Kidney (tissue), 14 donors: ENCODE results near the gene TUBA4A. TPM values are rescaled to one million over a fixed set of nuclear protein-coding genes. Genes with fewer than 3 reads are reported as not detected.

Source experiments
- DNase-seq, 5 donors: peaks; one replicate each; pipeline ENCODE4 v3.0.0-alpha.2; 2013 to 2020
- FAIRE-seq: peaks from 2 replicates; lab custom pipeline; 2012; peaks lifted over from hg19 to GRCh38; lab: Jason Lieb, UNC
- H3K27ac ChIP-seq, 2 donors: one replicate each; pipeline ENCODE4 v1.7.0; 2013; ENCODE audit warnings: low read depth in 2 of 2, low read length in 2 of 2, inconsistent platforms in 1 of 2
- H3K27me3 ChIP-seq: one replicate; pipeline ENCODE4 v1.7.1; 2013; ENCODE audit warnings: low read length, inconsistent platforms; ENCODE audit not compliant: control insufficient read depth, insufficient read depth
- H3K36me3 ChIP-seq, 3 donors: one replicate each; pipeline versions ENCODE4 v1.7.0 to v1.7.1; 2013; ENCODE audit warnings: low read length in 3 of 3, control low read depth in 1 of 3, inconsistent platforms in 1 of 3; ENCODE audit not compliant: insufficient read depth in 3 of 3, control insufficient read depth in 2 of 3
- H3K4me1 ChIP-seq, 3 donors: one replicate each; pipeline versions ENCODE4 v1.7.0 to v1.7.1; 2013; ENCODE audit warnings: low read length in 3 of 3, inconsistent platforms in 1 of 3, low read depth in 1 of 3; ENCODE audit not compliant: control insufficient read depth in 2 of 3, insufficient read depth in 2 of 3
- H3K4me3 ChIP-seq, 3 donors: one replicate each; pipeline versions ENCODE4 v1.7.0 to v1.8.1; 2013; ENCODE audit warnings: low read length in 3 of 3, control low read depth in 1 of 3, inconsistent platforms in 1 of 3
- H3K9ac ChIP-seq, 3 donors: one replicate each; pipeline versions ENCODE4 v1.7.0 to v1.7.1; 2013; ENCODE audit warnings: low read length in 3 of 3, control low read depth in 1 of 3, inconsistent platforms in 1 of 3
- H3K9me3 ChIP-seq, 3 donors: one replicate each; pipeline versions ENCODE4 v1.7.0 to v1.7.1; 2013; ENCODE audit warnings: low read length in 3 of 3, control low read depth in 1 of 3, inconsistent platforms in 1 of 3; ENCODE audit not compliant: control insufficient read depth in 2 of 3, insufficient read depth in 1 of 3
- CTCF ChIP-seq: IDR thresholded peaks from 3 replicates; pipeline ENCODE4 v1.5.1; 2012; ENCODE audit warnings: mild to moderate bottlenecking, moderate library complexity, borderline replicate concordance; ENCODE audit not compliant: insufficient read depth; ENCODE audit errors: extremely low read depth
- intact Hi-C: fragments of 100-400 bp; cut with DNase I; formaldehyde crosslinking; loops from one replicate; pipeline ENCODE4 v1.11.1; 2022
- polyA plus RNA-seq: library from polyadenylated mRNA; stranded (reverse); fragments of 350-450 nt; fragmentation: Illumina TruSeq; extraction: RNeasy Lipid Tissue Mini Kit (QIAGEN cat#74804); gene quantifications from one replicate; pipeline ENCODE4 v1.2.3, GENCODE V29; 2014; ENCODE audit warnings: low read depth, low replicate concordance; ENCODE audit not compliant: insufficient read depth
- total RNA-seq: library from RNA; stranded (reverse); fragmentation: NEBNext Ultra II Directional; extraction: Animal tissue kit (Norgen Biotek cat#: 25700); gene quantifications from one replicate; pipeline ENCODE4 v1.2.1, GENCODE V29; 2021
- donor health status: control.
- donor health status: control.
- donor health status: control.
- donor health status: control.
- donor health status: control.
- donor health status: DM: yes; HTN: yes; CAD: no.
- donor health status: Normal renal cell carcinoma (clear cell type).

Gene TUBA4A
- total and polyA plus RNA-seq, 2 donors from 2014 or later: 49.4 to 156 TPM

DNA sequence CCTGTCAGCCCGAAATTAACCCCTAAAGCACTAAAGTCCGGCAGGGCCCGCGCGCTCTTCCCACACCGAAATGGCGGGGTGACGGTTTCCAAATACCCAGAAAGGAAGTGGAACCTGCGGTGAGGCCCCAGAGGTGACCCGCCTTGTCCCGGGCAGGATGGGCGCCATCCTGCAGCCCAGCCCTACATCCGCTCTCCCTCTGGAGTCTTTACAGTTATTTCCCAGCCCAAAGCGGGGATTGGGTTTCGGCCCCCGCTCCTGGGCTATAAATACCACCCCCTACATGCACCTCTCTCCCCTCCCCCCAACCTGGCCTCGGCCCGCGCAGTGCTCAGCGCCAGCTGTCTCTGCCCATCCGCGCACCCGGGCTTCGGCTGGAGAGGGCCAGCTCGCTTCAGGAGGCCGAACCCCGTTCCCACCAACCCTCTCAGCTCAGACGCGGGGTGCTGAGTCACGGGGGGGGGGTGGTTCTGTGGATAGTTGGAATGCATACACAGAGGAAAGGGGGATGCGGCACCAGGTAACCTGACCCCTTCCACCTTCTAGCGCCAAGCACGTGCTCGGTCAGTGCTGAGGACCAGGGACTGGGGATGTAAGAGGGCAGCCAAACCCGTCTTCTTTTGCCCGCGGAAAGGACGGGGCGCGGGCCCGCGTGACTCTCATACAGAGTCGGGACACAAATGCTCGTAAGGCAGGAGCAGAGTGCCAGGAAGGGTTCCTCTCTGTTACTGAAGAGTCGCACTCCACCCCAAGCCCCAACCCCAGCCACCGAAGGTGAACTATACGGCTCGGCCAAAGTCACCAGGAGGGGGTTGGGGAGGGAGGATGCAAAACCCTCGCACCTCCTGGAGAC is 592 bp downstream of the TUBA4A start, which contains the start of gene TUBA4B:
TSS of gene TUBA4B (plus strand) at position 344 of the 853 bp plus-strand sequence. CDS start at position 509, 165 bp downstream.
- peaks cover 15% of the 10 kb centered on the region for H3K27me3 ChIP-seq
- DNase-seq (peak; percentile 42 to 85 (median 63)), FAIRE-seq (no peak)
- peak within 1 kb of the TSS in 2 of 3 donors; percentile 68 to 75 for H3K9ac ChIP-seq
- no peaks in the 10 kb centered on the region for H3K9me3 ChIP-seq
- H3K36me3 ChIP-seq: peaks cover 0 to 12% (median 3%) of the 10 kb centered on the region in 3 donors
- H3K4me1 ChIP-seq: peaks cover 3 to 47% (median 36%) of the 10 kb centered on the region in 3 donors
- H3K4me3 ChIP-seq: peak within 1 kb of the TSS; percentile 20 to 93 (median 81)
- TF ChIP-seq CTCF: no peak
- intact Hi-C loops: no loop called here
- peak within 1 kb of the TSS; percentile 85 to 87 for H3K27ac ChIP-seq

GRCh38 chr2:219252570-219252899 is 1.2 kb downstream of the TUBA4A start:
- no peaks in the 10 kb centered on the region for H3K9me3 ChIP-seq
- DNase-seq (no peak), FAIRE-seq (no peak)
- H3K4me3 ChIP-seq: peak overlapping the region in 2 of 3 donors; percentile 81 to 93
- H3K36me3 ChIP-seq: peaks cover 2 to 12% (median 3%) of the 10 kb centered on the region in 3 donors
- peaks cover 15% of the 10 kb centered on the region for H3K27me3 ChIP-seq
- intact Hi-C loops: no loop called here
- H3K4me1 ChIP-seq: peaks cover 3 to 52% (median 42%) of the 10 kb centered on the region in 3 donors
- peak overlapping the region; percentile 81 to 85 for H3K27ac ChIP-seq
- H3K9ac ChIP-seq: peak overlapping the region in 2 of 3 donors; percentile 28 to 68
- TF ChIP-seq CTCF: no peak

- Histone ChIP-seq H3K4me1 (peaks cover 3 to 57% (median 46%) of the 10 kb centered on the region in 3 donors), H3K36me3 (peaks cover 2 to 12% (median 3%) of the 10 kb centered on the region in 3 donors), H3K27me3 (peaks cover 15% of the 10 kb centered on the region), H3K27ac (peak overlapping the region; percentile 81 to 85), H3K9ac (peak overlapping the region in 1 of 3 donors; percentile 68), H3K4me3 (peak overlapping the region in 1 of 3 donors; percentile 93), H3K9me3 (no peaks in the 10 kb centered on the region)
- DNase-seq (peak in 1 of 5 donors; percentile 54), FAIRE-seq (no peak)
- intact Hi-C loops: no loop called here
- no peak for TF ChIP-seq CTCF
Measured at GRCh38 chr2:219252084-219252483, 1.6 kb downstream of the TUBA4A start.
